Measurements from ENCODE around the gene C17orf58. TPM values are rescaled to one million over a fixed set of nuclear protein-coding genes. Genes with fewer than 3 reads are reported as not detected.

Gene C17orf58
- total and polyA plus RNA-seq, 2 of the 4 experiments (the other 2 are of a cell fraction), result 7.2 to 10.2 TPM

GRCh38 chr17:67974598-67975066 lies 21.6 kb downstream of the C17orf58 start:
- Histone ChIP-seq H3K9me3 (ENCODE audit: control insufficient read depth, insufficient read depth, low read length) (peaks cover 6% of the 10 kb centered on the region; the same call in 1 of the 2 replicates), H3K4me3 (ENCODE audit: insufficient read depth, low read depth, low read length) (no peak overlapping the region), H2BK5ac (ENCODE audit: low read depth, low read length, poor library complexity, severe bottlenecking) (no peak overlapping the region), H3K4me2 (ENCODE audit: low read depth, low read length) (no peak overlapping the region), H2BK15ac (ENCODE audit: low read depth, low read length) (no peak overlapping the region), H3K27ac (ENCODE audit: insufficient read depth, low read length) (no peak overlapping the region), H3K23ac (ENCODE audit: low read depth, low read length) (no peak overlapping the region), H2AK9ac (replicated peaks; ENCODE audit: low read depth, low read length, poor library complexity) (no peak overlapping the region), H3K9me1 (ENCODE audit: insufficient read depth, low read length) (no peaks in the 10 kb centered on the region), H2AFZ (replicated peaks; ENCODE audit: low read length, poor library complexity) (no peak overlapping the region), H2BK20ac (ENCODE audit: low read depth, low read length) (no peak overlapping the region), H4K91ac (ENCODE audit: insufficient read depth, low read depth, low read length) (no peak overlapping the region), H3K27me3 (ENCODE audit: control insufficient read depth, insufficient read depth, low read length) (no peaks in the 10 kb centered on the region), H4K8ac (ENCODE audit: low read depth in 2 of 2, low read length in 2 of 2) (no peak overlapping the region), H3K4ac (ENCODE audit: low read depth, low read length) (no peak overlapping the region), H3K36me3 (ENCODE audit: control insufficient read depth, insufficient read depth, low read length) (peaks cover 14% of the 10 kb centered on the region), H3K14ac (replicated peaks; ENCODE audit: low read depth, low read length) (no peak overlapping the region), H4K20me1 (ENCODE audit: insufficient read depth, low read length) (peaks cover 7% of the 10 kb centered on the region), H2AK5ac (ENCODE audit: low read depth, low read length) (no peak overlapping the region), H3K79me1 (ENCODE audit: low read depth in 1 of 2, low read length in 2 of 2) (no peaks in the 10 kb centered on the region), H4K5ac (ENCODE audit: low read depth, low read length) (no peak overlapping the region), H3K9ac (ENCODE audit: low read depth, low read length) (no peak overlapping the region), H3K18ac (ENCODE audit: low read depth, low read length) (no peak overlapping the region), H3K4me1 (ENCODE audit: control insufficient read depth, insufficient read depth, low read length) (no peaks in the 10 kb centered on the region), H3K56ac (ENCODE audit: extremely low read depth, insufficient read depth, low read length) (no peak overlapping the region), H2BK120ac (ENCODE audit: low read depth, low read length) (no peak overlapping the region)
- TF ChIP-seq, protein P1, sequence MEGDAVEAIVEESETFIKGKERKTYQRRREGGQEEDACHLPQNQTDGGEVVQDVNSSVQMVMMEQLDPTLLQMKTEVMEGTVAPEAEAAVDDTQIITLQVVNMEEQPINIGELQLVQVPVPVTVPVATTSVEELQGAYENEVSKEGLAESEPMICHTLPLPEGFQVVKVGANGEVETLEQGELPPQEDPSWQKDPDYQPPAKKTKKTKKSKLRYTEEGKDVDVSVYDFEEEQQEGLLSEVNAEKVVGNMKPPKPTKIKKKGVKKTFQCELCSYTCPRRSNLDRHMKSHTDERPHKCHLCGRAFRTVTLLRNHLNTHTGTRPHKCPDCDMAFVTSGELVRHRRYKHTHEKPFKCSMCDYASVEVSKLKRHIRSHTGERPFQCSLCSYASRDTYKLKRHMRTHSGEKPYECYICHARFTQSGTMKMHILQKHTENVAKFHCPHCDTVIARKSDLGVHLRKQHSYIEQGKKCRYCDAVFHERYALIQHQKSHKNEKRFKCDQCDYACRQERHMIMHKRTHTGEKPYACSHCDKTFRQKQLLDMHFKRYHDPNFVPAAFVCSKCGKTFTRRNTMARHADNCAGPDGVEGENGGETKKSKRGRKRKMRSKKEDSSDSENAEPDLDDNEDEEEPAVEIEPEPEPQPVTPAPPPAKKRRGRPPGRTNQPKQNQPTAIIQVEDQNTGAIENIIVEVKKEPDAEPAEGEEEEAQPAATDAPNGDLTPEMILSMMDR (conservative IDR thresholded peaks at IDR 0.05; ENCODE audit: low read depth, low read length), result no peak
- TF ChIP-seq NFE2L2 (IDR thresholded peaks at IDR 0.05; ENCODE audit: low read depth, low read length) (no peak), BHLHE40 (IDR thresholded peaks at IDR 0.05; ENCODE audit: low read depth, low read length) (no peak), MAZ (IDR thresholded peaks at IDR 0.05; ENCODE audit: borderline replicate concordance, low read depth, low read length) (no peak), RAD21 (IDR thresholded peaks at IDR 0.05; ENCODE audit: low read length) (no peak), CHD1 (IDR thresholded peaks at IDR 0.05; ENCODE audit: low read depth, low read length) (no peak)
- TF ChIP-seq, protein P2, sequence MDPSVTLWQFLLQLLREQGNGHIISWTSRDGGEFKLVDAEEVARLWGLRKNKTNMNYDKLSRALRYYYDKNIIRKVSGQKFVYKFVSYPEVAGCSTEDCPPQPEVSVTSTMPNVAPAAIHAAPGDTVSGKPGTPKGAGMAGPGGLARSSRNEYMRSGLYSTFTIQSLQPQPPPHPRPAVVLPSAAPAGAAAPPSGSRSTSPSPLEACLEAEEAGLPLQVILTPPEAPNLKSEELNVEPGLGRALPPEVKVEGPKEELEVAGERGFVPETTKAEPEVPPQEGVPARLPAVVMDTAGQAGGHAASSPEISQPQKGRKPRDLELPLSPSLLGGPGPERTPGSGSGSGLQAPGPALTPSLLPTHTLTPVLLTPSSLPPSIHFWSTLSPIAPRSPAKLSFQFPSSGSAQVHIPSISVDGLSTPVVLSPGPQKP (IDR thresholded peaks at IDR 0.05; ENCODE audit: borderline replicate concordance, low read depth, low read length), result no peak
- ChIA-PET POLR2A (ENCODE audit: unreplicated experiment) (no interaction called here), CTCF (no interaction called here)
- dilution Hi-C loops (cut with HindIII; ENCODE audit: low sequenced_read_pairs, unreplicated experiment), result no loop called here
- WGBS, 2 experiments (ENCODE audit: extremely low coverage in 2 of 2, insufficient read length in 1 of 2), result no CpG with 5 or more reads among the region's 8 CpGs
- in situ Hi-C loops (cut with MboI; ENCODE audit: low sequenced_read_pairs), result loop anchor here (25.0 kb wide), 1 partner anchor 488 kb away; the partner anchor contains the start of gene WIPI1
- DNase-seq (no peak), ATAC-seq (ENCODE audit: low read depth) (no peak)
- BruUV-seq (replicated peaks), result no TSS peak
- intact Hi-C loops (cut with micrococcal nuclease), result no loop called here

All from IMR-90 (cell line).